Stimulated activated naive CD4-positive, alpha-beta T cell (primary cell): ENCODE results near the gene VNN1.
A peak's percentile ranks its signal among the peaks of the same experiment; 100 is the strongest.
"Not testable (repeated sequence)": the region's sequence is repeated elsewhere in the genome, so short reads cannot be mapped to it uniquely, and the experiment has no call there.

Source experiments
- DNase-seq, 6 experiments: peaks; one replicate each; lab custom pipeline; 2025; lab: John Stamatoyannopoulos, UW

VNN1 gene

DNA sequence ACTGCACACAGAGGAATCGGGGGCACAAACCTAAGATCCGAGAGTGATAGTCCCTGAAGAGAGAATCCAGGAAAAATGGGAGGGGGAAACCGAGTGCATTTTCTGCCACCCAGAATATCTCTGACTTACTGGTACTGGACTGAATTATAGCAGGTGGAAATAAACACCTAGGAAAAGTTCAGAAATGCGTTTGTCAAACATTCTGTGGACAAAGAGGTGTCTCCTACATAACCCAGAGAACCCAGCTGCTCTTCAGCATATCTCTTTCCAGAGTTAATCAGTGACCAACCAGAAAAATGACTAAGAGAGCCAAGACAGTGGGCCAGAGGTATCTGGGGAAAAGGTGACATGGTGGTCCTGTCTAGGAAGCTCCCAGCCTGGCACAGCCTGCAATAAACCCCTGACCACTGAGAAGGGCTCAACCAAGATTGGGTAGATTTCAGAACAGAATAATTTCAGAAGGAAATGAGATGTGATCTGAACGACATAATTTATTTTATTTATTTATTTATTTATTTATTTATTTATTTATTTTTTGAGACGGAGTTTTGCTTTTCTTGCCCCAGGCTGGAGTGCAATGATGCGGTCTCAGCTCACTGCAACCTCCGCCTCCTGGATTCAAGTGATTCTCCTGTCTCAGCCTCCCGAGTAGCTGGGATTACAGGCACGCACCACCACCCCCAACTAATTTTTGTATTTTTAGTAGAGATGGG, 6.0 kb upstream of the VNN1 start:
- no peak for DNase-seq

DNA sequence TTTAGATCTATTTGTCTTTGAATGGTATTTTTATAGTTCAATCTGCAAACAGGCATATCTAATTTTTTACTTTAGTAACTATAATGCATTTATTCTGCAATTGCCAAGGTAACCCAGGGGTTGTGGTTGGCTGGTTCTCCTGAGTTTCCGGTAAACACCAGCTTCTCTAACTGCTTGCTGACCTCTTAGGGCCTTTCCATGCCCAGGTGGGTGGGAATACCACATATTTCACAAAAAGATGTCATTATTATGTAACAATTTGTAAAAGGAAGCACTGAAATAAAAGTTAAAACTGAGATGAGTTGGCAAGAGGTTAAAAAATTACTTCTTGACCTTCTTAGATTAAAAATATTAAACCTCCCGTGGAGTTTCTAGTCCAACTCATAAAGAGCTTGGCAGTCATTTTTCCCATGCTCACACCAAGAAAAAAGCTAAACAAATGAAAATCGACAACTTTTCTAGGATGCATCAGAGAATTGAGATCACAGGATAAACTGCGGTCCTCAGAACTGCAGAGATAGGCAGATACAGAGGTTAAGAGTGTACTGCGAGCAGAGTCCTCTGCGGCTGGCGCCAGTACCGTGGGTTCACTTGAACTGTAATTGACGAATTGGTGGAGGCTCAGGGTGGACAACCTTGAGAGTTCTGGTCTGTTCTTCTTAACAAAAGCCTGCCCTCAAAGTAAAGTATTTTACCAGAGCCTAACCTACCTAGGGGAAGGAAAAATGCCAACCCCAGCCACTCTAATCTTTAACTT, 2.2 kb upstream of the VNN1 start:
- no peak for DNase-seq

DNA sequence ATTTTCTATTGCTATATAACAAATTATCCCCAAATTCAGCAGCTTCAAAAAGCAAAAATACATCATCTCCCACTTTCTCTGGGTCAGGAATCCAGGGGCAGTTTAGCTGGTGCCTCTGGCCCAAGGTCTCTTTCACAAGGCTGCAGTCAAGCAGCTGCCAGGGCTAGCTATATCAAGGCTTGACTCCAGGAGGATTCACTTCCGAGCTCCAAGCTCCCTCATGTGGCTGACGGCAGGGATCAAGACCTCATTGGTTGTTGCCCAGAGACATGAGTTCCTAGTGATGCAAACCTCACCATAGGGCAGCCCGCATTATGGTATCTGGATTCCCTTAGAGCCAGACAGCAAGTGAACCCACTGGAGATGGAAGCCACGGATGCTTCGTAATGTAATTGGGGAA, 1.3 kb upstream of the VNN1 start:
- no peak for DNase-seq

DNA sequence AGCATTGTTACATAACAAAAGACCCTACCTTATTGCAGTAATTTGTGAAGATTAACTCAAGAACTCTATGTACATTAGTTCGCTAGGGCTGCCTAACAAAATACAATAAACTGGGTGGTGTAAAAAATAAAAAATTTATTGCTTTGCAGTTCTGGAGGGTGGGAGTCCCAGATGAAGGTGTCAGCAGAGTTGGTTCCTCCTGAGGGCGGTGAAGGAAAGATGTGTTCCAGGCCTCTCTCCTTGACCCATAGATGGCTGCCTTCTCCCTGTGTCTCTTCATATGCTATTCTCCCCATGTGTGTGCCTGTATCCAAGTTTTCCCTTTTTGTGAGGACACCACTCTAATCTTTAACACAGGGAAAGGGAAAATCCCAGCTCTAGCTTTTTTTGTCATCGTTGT, 305 bp upstream of the VNN1 start:
- no peak for DNase-seq

GRCh38 chr6:132712366-132712765, 1.5 kb downstream of the VNN1 start:
- no peak for DNase-seq

GRCh38 chr6:132708771-132709170, 5.1 kb downstream of the VNN1 start:
- DNase-seq = no peak

GRCh38 chr6:132708002-132708401, 5.9 kb downstream of the VNN1 start:
- DNase-seq = no peak

GRCh38 chr6:132706756-132707155, 7.1 kb downstream of the VNN1 start:
- not testable (repeated sequence) for DNase-seq

- DNase-seq = no peak
Observed at GRCh38 chr6:132703936-132704335, 9.9 kb downstream of the VNN1 start.

DNA sequence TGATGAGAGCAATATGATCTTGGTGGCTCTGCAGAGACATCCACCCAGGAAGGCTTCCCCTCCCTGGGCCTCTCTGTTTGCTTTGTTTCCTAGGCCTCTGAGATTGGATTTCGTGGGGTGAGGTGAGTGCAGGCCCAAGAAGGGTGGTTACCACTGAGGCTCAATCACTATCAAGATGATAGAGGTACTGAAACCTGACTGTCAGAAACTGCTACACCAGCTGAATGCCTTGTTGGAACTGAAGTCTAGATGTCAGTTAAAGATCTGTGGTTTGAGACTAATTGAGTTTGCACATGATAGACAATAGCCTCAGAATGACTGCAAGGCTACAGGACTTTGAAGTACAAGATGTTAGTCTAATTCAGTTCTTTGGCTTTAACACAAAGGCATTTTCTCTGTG, 15.2 kb downstream of the VNN1 start:
- no peak for DNase-seq

DNA sequence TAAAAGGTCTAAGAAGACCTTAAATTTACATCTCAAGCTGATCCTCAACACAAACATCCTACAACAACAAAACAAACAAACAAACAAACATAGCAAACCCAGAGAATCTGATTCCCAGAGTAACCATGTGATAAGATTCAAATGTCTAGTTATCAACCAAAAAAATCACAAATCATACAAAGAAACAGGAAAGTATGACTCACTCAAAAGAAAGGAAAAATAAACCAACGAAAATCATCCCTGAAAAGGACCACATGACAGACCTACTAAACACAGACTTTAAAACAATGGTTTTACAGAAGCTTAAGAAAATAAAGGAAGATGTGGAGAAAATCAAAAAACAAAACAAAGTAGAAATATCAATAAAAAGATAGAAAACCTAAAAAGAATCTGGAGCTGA, 18.1 kb downstream of the VNN1 start:
- DNase-seq = no peak

DNA sequence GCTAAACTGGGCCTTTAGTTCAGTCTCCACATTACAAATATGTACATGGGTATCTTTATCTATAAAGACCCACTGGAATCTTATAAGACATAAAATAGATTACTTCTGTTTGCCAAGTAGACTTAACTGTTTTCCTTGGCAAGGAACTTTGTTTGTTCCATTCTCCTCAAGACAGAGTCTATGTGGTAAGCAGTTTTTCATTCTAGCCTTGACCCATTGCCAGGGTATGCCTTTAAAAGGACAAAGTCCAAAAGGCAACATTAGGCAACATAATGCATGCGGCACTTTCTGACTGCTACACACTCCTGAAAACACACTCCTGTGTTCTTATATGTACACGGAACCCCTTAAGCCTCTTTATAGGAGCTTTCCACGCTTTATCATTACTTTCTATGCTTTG, 20.4 kb downstream of the VNN1 start:
- DNase-seq = no peak

GRCh38 chr6:132690678-132691077, 23.2 kb downstream of the VNN1 start:
- no peak for DNase-seq

DNA sequence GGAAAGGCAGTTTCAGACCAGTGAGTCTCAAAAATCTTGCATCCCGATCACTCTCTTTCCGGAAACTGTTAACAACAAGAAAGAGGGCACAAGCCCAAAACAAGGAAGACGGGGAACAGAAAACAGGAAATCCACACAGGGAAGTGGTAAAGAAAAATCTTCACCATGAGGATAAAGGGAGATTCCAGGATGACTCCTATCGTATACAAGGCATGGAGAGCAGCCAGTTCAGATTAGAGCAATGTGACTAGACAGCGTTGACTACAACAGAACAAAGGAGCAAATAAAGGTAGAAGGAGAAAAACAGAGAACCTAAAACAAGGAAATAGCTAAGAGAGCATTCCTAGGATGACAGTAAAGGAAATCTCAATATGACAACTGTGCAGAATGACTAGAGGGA, 26.5 kb downstream of the VNN1 start:
- DNase-seq = no peak

- no peak for DNase-seq
Observed at GRCh38 chr6:132686531-132686930, 27.3 kb downstream of the VNN1 start.

DNA sequence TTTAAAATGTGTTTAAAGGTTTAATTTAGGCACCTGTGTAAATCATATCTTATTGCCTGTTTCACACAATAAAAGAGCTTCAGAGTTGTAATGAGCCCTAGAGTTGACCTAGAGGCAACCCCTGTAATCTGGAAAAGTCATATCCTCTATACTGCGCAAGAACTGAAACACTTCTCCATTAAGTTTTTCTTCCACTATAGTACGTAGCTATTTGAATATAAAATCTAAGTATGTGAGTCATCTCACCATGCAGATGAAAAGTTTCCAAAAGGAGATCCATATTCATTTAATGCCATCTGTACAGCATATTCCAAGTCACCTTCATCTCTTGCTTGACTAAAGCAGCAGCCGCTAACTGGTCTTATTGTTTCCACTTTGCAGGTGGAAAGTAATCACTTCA, 28.8 kb downstream of the VNN1 start:
- DNase-seq = no peak

DNA sequence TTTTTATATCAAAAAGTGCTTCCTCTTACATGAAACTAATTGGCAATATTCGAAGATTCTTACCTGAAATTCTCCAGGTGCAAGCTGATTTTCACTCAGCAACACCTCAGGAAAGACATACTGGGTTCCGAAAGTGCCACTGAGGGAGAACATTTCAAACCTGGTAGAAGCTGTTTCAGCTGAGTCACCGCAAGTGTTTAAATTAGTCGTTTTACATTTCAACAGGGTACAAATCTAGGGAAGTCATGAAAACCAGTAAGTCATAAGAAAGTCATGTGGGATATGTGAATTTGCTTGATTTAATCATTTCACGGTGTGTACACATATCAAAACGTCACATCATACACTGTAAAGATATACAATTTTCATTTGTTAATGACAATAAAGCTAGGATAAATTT, 29.6 kb downstream of the VNN1 start:
- no peak for DNase-seq

DNA sequence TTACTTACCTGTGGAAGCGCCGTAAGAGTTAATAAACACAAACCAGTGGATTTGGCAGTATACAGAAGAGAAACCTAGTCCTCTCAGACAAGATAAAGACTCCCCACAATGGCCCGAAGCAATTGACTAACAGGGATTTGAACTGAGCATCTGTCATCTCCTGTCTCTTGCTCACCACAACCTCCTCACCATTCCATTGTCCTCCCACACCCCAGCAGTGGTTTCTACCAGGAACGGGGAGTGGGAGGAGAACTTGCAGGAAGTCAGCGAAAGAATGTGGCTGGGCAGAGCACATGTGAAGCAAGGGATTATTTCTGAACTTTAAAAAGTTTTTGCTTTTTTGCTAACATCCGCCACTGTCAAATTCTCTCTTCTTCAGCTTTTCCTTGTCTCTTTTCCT, 30.3 kb downstream of the VNN1 start:
- DNase-seq = no peak

GRCh38 chr6:132679094-132679493, 34.8 kb downstream of the VNN1 start:
- peak in 1 of 6 experiments; percentile 2 for DNase-seq

DNA sequence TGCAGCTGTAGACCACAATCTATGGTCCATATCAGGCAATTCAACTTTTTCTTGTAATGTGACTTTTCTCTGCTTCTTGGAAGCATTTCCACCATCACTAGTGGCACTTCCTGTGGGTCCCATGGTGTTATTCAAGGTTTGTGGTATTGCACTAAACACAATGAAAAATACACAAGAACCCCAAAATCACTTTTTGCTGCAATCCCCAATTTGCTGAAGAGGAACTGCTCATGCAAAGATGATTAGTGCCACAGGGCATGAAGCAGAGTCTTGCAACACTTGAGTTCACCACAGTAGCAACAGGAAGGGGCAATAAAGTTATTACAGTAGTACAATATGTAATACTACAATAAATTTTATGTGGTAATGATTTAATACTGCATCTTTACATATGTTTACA, 38.1 kb downstream of the VNN1 start:
- no peak for DNase-seq

GRCh38 chr6:132675002-132675401, 38.9 kb downstream of the VNN1 start:
- no peak for DNase-seq

DNA sequence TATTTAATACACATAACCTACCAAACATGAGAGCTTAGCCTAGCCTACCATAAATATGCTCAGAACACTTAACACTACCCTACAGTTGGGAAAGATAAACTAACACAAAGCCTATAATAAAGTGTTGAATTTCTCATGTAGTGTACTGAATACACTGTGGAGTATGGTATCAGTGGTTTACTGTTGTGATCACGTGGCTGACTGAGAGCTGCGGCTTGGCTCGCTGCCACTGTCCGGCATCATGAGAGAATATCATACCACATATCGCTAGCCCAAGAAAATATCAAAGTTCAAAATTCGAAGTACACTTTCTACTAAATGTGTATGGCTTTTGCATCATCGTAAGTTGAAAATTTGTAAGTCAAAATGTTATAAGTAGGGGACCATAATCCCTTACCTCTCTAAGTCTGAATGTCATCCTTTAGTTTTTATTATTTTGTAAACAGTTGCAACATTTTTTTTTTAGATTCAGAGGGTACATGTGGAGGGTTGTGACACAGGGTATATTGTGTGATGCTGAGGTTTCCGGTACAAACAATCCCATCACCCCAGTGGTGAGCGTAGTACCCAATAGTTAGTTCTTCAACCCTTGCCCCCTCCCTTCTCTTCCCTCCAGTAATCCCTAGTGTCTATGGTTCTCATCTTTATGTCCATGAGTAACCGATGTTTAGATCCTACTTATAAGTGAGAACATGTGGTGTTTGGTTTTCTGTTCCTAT, 40.3 kb downstream of the VNN1 start:
- no peak for DNase-seq

- no peak for DNase-seq
Observed at GRCh38 chr6:132671295-132671694, 42.6 kb downstream of the VNN1 start.
